ENCODE results near the gene BICC1. TPM values are rescaled to one million over a fixed set of nuclear protein-coding genes. Genes with fewer than 3 reads are reported as not detected.

The BICC1 gene
- total and polyA plus RNA-seq, 2 donors (not counting 3 experiments of a cell fraction or from before 2014, with no cell fraction given), result 0.06 to 0.29 TPM

GRCh38 chr10:58712141-58712540 lies 199.5 kb downstream of the BICC1 start:
- intact Hi-C loops (cut with micrococcal nuclease), result no loop called here
- Histone ChIP-seq H2AFZ (ENCODE audit: low read depth, low read length) (no peak overlapping the region), H3K79me2 (ENCODE audit: control insufficient read depth, insufficient read depth, low read length) (no peaks in the 10 kb centered on the region), H3K27ac (ENCODE audit: insufficient read depth, low read depth, low read length) (no peak overlapping the region), H4K20me1 (replicated peaks; ENCODE audit: control insufficient read depth, extremely low read depth, insufficient read depth, low read length) (no peaks in the 10 kb centered on the region), H3K27me3 (ENCODE audit: control insufficient read depth in 2 of 2, insufficient read depth in 2 of 2, low read length in 2 of 2) (no peaks in the 10 kb centered on the region), H3K4me2 (ENCODE audit: insufficient read depth, low read length) (no peak overlapping the region), H3K4me3 (replicated peaks in 1 of 3; ENCODE audit: insufficient read depth in 1 of 3, low read depth in 1 of 3, low read length in 3 of 3) (no peak overlapping the region), H3K9me3 (replicated peaks; ENCODE audit: control insufficient read depth, insufficient read depth, low read length) (no peaks in the 10 kb centered on the region), H3K36me3 (ENCODE audit: control insufficient read depth in 2 of 2, extremely low read depth in 1 of 2, insufficient read depth in 2 of 2, low read length in 2 of 2) (no peaks in the 10 kb centered on the region), H3K4me1 (ENCODE audit: control insufficient read depth, extremely low read depth, insufficient read depth, low read length) (no peaks in the 10 kb centered on the region), H3K9me1 (replicated peaks; ENCODE audit: control insufficient read depth, extremely low read depth, insufficient read depth, low read length) (no peaks in the 10 kb centered on the region), H3K9ac (replicated peaks; ENCODE audit: extremely low read depth, insufficient read depth, low read length) (no peak overlapping the region)
- TF ChIP-seq JUN (IDR thresholded peaks at IDR 0.05; ENCODE audit: borderline replicate concordance, insufficient read depth, insufficient read length, low read depth), result no peak
- TF ChIP-seq MYC (IDR thresholded peaks at IDR 0.05; ENCODE audit: low read depth, low read length), result no peak
- no peak for TF ChIP-seq EZH2 (IDR thresholded peaks at IDR 0.05; ENCODE audit: borderline replicate concordance, low read depth, low read length, severe bottlenecking)
- no peak for TF ChIP-seq MAX (IDR thresholded peaks at IDR 0.05; ENCODE audit: insufficient read depth, insufficient read length)
- TF ChIP-seq GATA2 (IDR thresholded peaks at IDR 0.05; ENCODE audit: insufficient read depth, insufficient read length, low read depth, low read length), result no peak
- no peak for TF ChIP-seq FOS (IDR thresholded peaks at IDR 0.05; ENCODE audit: borderline replicate concordance, insufficient read depth, low read length)
- no peak for TF ChIP-seq POLR2A (IDR thresholded peaks at IDR 0.05; ENCODE audit: low read depth, low read length)
- TF ChIP-seq CTCF (IDR thresholded peaks at IDR 0.05; ENCODE audit: extremely low read depth in 1 of 2, insufficient read depth in 1 of 2, low read depth in 1 of 2, low read length in 2 of 2), result no peak
- TF ChIP-seq POLR2AphosphoS5 (IDR thresholded peaks at IDR 0.05; ENCODE audit: insufficient read depth, low read depth, low read length), result no peak
- no TSS peak for BruUV-seq (replicated peaks)
- POLR2A ChIA-PET, result no interaction called here
- CTCF ChIA-PET, result no interaction called here
- no peak for FAIRE-seq
- no peak for DNase-seq (ENCODE audit: low read depth, low spot score)
- dilution Hi-C loops (cut with MboI; ENCODE audit: extremely low pct_ligation_motif_present, low sequenced_read_pairs), result no loop called here
